Endothelial cell (in vitro differentiated cells): Measurements from ENCODE around the gene ING5. TPM values are rescaled to one million over a fixed set of nuclear protein-coding genes. Genes with fewer than 3 reads are reported as not detected.
A peak's percentile ranks its signal among the peaks of the same experiment; 100 is the strongest.

Experiments
- DNase-seq: peaks from one replicate; pipeline ENCODE4 v3.0.0; 2021; ENCODE audit warnings: low spot score
- H3K27ac Mint-ChIP-seq: one replicate; pipeline ENCODE4 v1.8.0; 2021; ENCODE audit warnings: mixed read lengths, inconsistent platforms; ENCODE audit not compliant: unreplicated experiment
- H3K27me3 Mint-ChIP-seq: one replicate; pipeline ENCODE4 v1.8.0; 2021; ENCODE audit warnings: mild to moderate bottlenecking, moderate library complexity, mixed read lengths, inconsistent platforms; ENCODE audit not compliant: unreplicated experiment
- H3K36me3 Mint-ChIP-seq: one replicate; pipeline ENCODE4 v1.8.0; 2021; ENCODE audit warnings: mild to moderate bottlenecking, low read depth, mixed read lengths, inconsistent platforms; ENCODE audit not compliant: unreplicated experiment
- H3K4me1 Mint-ChIP-seq: one replicate; pipeline ENCODE4 v1.8.0; 2021; ENCODE audit warnings: mild to moderate bottlenecking, mixed read lengths, inconsistent platforms; ENCODE audit not compliant: unreplicated experiment
- H3K4me3 Mint-ChIP-seq: one replicate; pipeline ENCODE4 v1.8.0; 2021; ENCODE audit warnings: mild to moderate bottlenecking, mixed read lengths, inconsistent platforms; ENCODE audit not compliant: unreplicated experiment
- H3K9me3 Mint-ChIP-seq: one replicate; pipeline ENCODE4 v1.8.0; 2021; ENCODE audit warnings: mixed read lengths, inconsistent platforms; ENCODE audit not compliant: unreplicated experiment
- CTCF ChIP-seq: fragments of 200-600 bp; sonication (generic); IDR thresholded peaks from one replicate; pipeline ENCODE4 v1.5.0; 2021; ENCODE audit warnings: antibody characterized with exemption; ENCODE audit not compliant: unreplicated experiment
- total RNA-seq: library from RNA; stranded (reverse); fragmentation: NEBNext Ultra II Directional; extraction: Animal tissue kit (Norgen Biotek cat#: 25700); gene quantifications from one replicate; pipeline ENCODE4 v1.2.1, GENCODE V29; 2021; ENCODE audit not compliant: unreplicated experiment

The ING5 gene
- total RNA-seq, 1 donor from 2014 or later = 19.9 TPM

GRCh38 chr2:241777686-241778627 lies 76.1 kb downstream of the ING5 start:
- Mint-ChIP-seq H3K27me3 (peaks cover 5% of the 10 kb centered on the region), H3K27ac (no peak overlapping the region), H3K4me1 (no peaks in the 10 kb centered on the region), H3K4me3 (no peak overlapping the region), H3K9me3 (peaks cover 4% of the 10 kb centered on the region), H3K36me3 (peaks cover 3% of the 10 kb centered on the region)
- TF ChIP-seq CTCF = no peak
- peak; percentile 5 for DNase-seq

Other genes with a start within 250 kb of the ING5 start
- gene STK25, start 193.5 kb upstream of the ING5 start, total RNA-seq = 296 TPM
- gene BOK, start 143.3 kb upstream of the ING5 start, total RNA-seq = 110 TPM
- 42.5 TPM for gene THAP4, start 64.9 kb upstream of the ING5 start, total RNA-seq
- gene ATG4B, start 64.3 kb upstream of the ING5 start, total RNA-seq = 124 TPM
- gene DTYMK, start 15.2 kb upstream of the ING5 start, total RNA-seq = 42.3 TPM
- gene D2HGDH, start 32.6 kb downstream of the ING5 start, total RNA-seq = 11.4 TPM
- not detected for gene GAL3ST2, start 74.8 kb downstream of the ING5 start, total RNA-seq
- gene NEU4, start 107.2 kb downstream of the ING5 start, total RNA-seq = 0.33 TPM
- not detected for gene PDCD1, start 156.9 kb downstream of the ING5 start, total RNA-seq
- gene RTP5, start 167.7 kb downstream of the ING5 start, total RNA-seq = not detected